Lower leg skin (tissue), 3 donors: ENCODE measurements around the gene ZNF670.

Source experiments
- CTCF ChIP-seq, 3 donors: fragments of 450-650 bp; IDR thresholded peaks; one replicate each; pipeline ENCODE4 v1.5.1; 2016; ENCODE audit warnings: antibody characterized with exemption in 3 of 3, mild to moderate bottlenecking in 3 of 3, moderate library complexity in 2 of 3
- POLR2A ChIP-seq, 2 donors: fragments of 450-650 bp; IDR thresholded peaks; one replicate each; pipeline ENCODE4 v1.6.1; 2016 to 2017; ENCODE audit warnings: antibody characterized with exemption in 2 of 2, mild to moderate bottlenecking in 1 of 2, moderate library complexity in 1 of 2

GRCh38 chr1:247077213-247077612 is 1.4 kb downstream of the ZNF670 start:
- TF ChIP-seq CTCF (IDR thresholded peaks at IDR 0.05) (no peak), POLR2A (IDR thresholded peaks at IDR 0.05) (no peak)
